GM10266 (cell line): ENCODE results near the gene CREB1.
"Not testable (repeated sequence)": the region's sequence is repeated elsewhere in the genome, so short reads cannot be mapped to it uniquely, and the experiment has no call there.

ENCODE experiments used
- DNase-seq: peaks from one replicate; pipeline ENCODE4 v3.0.0; 2012; ENCODE audit errors: extremely low spot score
- TF ChIP-seq, protein P1 (sequence below): IDR thresholded peaks from 2 replicates; pipeline ENCODE4 v1.5.1; 2012; ENCODE audit warnings: mild to moderate bottlenecking, low read depth; ENCODE audit not compliant: control insufficient read depth, insufficient read depth; ENCODE audit errors: missing control alignments

Gene CREB1

DNA sequence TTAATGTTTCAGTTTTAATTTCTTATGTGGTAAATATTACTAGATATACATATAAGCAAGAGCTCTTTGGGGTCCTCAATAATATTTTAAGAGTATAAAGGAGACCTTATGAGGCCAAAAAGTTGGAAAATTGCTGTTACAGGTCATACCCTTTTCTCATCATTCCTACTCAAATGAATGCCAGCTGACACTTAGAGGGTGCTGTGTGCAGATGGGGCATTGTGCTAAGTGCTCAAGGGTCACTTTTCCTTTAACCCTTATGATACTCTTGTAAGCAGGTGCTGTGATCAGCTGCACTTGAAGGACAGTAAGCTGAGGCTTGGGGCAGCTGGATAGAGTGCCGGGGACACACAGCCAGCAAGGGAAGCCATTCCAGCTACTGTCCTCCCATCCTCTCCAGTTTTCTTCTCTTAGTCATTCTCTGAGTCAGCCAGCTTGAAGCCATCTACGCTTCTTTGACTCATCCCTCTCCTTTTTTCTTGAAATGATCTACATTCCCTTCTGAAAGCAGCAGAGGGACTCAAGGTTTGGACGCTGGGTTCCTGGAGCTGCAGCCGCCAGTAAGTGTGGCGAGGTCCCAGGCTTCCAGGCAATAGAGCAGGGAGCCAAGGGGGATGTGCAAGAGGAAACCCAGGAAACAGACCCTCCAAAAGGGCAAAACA is 42.0 kb upstream of the CREB1 start:
- DNase-seq, result no peak
- TF ChIP-seq, protein P1, sequence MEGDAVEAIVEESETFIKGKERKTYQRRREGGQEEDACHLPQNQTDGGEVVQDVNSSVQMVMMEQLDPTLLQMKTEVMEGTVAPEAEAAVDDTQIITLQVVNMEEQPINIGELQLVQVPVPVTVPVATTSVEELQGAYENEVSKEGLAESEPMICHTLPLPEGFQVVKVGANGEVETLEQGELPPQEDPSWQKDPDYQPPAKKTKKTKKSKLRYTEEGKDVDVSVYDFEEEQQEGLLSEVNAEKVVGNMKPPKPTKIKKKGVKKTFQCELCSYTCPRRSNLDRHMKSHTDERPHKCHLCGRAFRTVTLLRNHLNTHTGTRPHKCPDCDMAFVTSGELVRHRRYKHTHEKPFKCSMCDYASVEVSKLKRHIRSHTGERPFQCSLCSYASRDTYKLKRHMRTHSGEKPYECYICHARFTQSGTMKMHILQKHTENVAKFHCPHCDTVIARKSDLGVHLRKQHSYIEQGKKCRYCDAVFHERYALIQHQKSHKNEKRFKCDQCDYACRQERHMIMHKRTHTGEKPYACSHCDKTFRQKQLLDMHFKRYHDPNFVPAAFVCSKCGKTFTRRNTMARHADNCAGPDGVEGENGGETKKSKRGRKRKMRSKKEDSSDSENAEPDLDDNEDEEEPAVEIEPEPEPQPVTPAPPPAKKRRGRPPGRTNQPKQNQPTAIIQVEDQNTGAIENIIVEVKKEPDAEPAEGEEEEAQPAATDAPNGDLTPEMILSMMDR, result no peak

DNA sequence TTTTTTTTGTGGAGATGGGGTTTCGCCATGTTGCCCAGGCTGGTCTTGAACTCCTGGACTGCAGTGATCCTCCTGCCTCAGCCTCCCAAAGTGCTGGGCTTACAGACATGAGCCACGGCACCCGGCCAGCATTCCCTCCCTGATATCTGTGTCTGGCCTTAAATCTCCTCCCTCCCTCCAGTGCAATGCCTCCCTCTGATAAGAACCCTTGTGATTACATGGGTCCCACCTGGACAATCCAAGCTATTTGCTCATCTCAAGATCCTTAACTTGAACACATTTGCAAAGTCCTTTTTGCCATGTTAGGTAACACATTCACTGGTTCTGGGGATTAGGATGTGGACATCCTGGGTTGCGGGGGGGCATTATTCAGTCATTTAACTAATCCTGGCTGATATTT is 40.5 kb upstream of the CREB1 start:
- no peak for DNase-seq
- TF ChIP-seq, protein P1, result no peak

DNA sequence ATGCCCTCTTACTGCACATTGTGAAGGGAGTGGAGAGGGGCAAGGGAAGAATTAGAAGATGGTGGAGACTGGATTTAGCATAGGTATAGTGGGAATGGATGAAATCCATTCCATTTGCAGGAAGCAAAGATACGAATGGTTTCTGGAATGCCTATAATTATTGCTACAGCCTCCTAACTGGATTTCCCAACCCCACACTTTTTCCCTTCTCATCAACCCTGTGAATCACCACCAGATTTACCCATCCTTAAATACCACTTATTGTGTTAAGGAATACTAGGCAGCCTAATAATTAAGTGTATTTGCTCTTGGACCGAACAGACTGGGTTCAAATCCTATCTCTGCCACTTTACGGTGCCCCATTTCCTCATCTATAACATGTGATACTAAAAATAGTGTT is 39.3 kb upstream of the CREB1 start:
- DNase-seq, result no peak
- TF ChIP-seq, protein P1, result no peak

DNA sequence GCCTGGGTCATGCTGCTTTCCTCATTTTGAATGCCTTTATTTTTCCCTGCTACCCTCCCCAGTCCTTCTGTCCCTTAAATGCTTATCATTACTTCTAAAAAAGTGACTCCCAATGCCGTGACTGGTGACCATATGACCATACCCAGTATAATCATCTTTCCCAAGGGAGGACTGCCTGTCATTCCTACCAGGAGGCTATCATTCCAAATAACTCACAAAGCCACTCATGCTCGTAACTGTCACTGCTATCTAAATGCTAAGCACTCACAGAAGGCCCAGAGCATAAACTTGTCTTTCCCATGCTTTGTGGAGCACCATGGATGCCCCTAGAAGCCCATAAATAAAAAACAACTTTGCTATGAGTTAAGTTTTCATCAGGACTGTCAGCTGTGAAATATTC is 38.7 kb upstream of the CREB1 start:
- no peak for DNase-seq
- TF ChIP-seq, protein P1, result no peak

DNA sequence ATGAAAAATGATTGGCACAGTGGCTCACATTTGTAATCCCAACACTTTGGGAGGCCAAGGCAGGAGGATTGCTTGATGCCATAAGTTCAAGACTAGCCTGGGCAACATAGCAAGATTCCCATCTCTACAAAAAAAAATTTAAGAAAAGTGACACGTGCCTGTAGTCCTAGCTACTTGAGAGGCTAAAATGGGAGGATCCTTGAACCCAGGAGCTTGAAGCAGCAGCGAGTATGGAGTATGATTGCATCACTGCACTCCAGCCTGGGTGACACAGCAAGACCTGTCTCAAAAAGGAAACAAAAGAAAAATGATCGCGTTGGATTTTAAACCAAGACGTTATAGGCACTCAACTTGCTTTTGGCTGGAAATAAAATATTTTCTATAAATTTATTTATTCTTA is 37.8 kb upstream of the CREB1 start:
- TF ChIP-seq, protein P1, result no peak
- no peak for DNase-seq

DNA sequence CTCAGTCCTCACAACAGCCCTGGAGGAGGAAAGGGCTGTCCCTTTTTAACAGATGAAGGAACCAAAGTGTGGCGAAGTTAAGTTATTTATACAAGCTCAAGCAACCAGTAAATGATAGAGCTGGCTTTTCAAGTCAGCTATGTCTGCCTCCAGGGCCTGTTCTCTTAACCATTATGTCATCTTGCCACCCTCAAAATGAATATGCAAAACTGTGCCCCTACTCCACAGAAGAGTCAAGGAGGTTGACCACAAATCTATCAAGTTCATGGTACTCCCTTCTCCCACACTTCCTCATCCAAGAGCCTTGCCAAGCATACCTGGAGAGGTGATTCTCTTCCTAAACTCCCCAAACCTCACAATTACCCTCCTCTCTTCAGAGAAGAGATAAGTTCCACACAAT is 37.3 kb upstream of the CREB1 start:
- no peak for DNase-seq
- TF ChIP-seq, protein P1, result no peak

DNA sequence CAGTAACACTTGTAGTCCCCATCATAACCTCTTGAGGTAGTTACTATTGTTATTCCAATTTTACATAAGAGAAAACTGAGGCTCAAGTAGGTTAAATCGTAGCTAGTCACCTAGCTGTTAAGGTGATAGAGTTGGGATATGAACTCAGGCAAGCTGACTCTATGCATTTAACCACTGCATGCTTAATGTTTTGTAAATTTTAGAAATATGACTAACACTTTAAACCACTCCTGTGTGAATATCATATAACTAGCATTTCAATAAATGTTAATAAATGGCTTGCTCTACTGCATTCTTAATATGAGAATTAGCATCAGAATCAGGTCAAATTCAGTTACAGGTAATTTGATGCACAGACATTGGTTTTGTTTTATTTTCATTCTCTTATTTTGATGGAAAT is 35.6 kb upstream of the CREB1 start:
- TF ChIP-seq, protein P1, result no peak
- DNase-seq, result no peak

DNA sequence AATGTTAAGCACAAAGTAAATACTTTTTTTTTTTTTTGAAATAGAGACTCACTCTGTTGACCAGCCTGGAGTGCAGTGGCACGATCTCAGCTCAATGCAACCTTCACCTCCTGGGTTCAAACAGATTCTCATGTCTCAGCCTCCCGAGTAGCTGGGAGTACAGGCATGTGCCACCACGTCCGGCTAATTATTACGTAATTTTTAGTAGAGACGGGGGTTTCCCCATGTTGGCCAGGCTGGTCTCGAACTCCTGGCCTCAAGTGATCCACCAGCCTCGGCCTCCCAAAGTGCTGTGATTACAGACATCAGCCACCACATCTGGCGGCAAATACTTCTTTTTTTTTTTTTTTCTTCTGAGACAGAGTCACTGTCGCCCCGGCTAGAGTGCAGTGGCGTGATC is 32.8 kb upstream of the CREB1 start:
- DNase-seq, result not testable (repeated sequence)
